Measurements from ENCODE around the gene ESRP2.

- TF ChIP-seq CTCF (IDR thresholded peaks at IDR 0.05) (no peak), EP300 (IDR thresholded peaks at IDR 0.05) (no peak), POLR2A (IDR thresholded peaks at IDR 0.05) (no peak)
Measured at GRCh38 chr16:68214726-68215125, 21.2 kb downstream of the ESRP2 start.

Measured in sigmoid colon (tissue), 4 donors.